Measurements from ENCODE around the gene PJVK.

GRCh38 chr2:178473931-178474330 is 22.8 kb downstream of the PJVK start:
- TF ChIP-seq POLR2A (IDR thresholded peaks at IDR 0.05; ENCODE audit: low read depth) (no peak), EP300 (IDR thresholded peaks at IDR 0.05) (no peak), CTCF (IDR thresholded peaks at IDR 0.05) (no peak), POLR2AphosphoS5 (IDR thresholded peaks at IDR 0.05) (no peak)
